HepG2 (cell line): ENCODE data around the gene CHST14. TPM values are rescaled to one million over a fixed set of nuclear protein-coding genes. Genes with fewer than 3 reads are reported as not detected.
A peak's percentile ranks its signal among the peaks of the same experiment; 100 is the strongest.

Source experiments
- ADNP ChIP-seq: sonication (generic); formaldehyde crosslinking; IDR thresholded peaks from 2 replicates; pipeline ENCODE4 v1.4.0; 2020; ENCODE audit warnings: missing genetic modification reagents
- AHR ChIP-seq: IDR thresholded peaks from 2 replicates; pipeline ENCODE4 v1.6.1; 2018; ENCODE audit warnings: missing genetic modification reagents, missing compliant biosample characterization
- ATAD3A ChIP-seq: sonication (generic); formaldehyde crosslinking; IDR thresholded peaks from 2 replicates; pipeline ENCODE4 v1.4.0; 2020; ENCODE audit warnings: missing genetic modification reagents
- CEBPG ChIP-seq: IDR thresholded peaks from 2 replicates; pipeline ENCODE4 v1.6.1; 2016
- ELF4 ChIP-seq: sonication (generic); formaldehyde crosslinking; IDR thresholded peaks from 2 replicates; pipeline ENCODE4 v1.5.0; 2020; ENCODE audit warnings: missing genetic modification reagents, mild to moderate bottlenecking, moderate library complexity, borderline replicate concordance
- HOXD1 ChIP-seq: sonication (generic); formaldehyde crosslinking; IDR thresholded peaks from 2 replicates; pipeline ENCODE4 v1.5.0; 2020; ENCODE audit warnings: missing genetic modification reagents
- SKIL ChIP-seq: sonication (generic); formaldehyde crosslinking; IDR thresholded peaks from 2 replicates; pipeline ENCODE4 v1.8.0; 2022; ENCODE audit warnings: missing genetic modification reagents, mild to moderate bottlenecking, moderate library complexity, borderline replicate concordance
- TGIF2 ChIP-seq: IDR thresholded peaks from 2 replicates; pipeline ENCODE4 v1.6.1; 2016; ENCODE audit warnings: control low read depth, missing compliant biosample characterization
- TRIM24 ChIP-seq: sonication (generic); formaldehyde crosslinking; IDR thresholded peaks from 2 replicates; pipeline ENCODE4 v1.8.0; 2022; ENCODE audit warnings: mild to moderate bottlenecking, missing genetic modification reagents
- YEATS4 ChIP-seq: sonication (generic); formaldehyde crosslinking; IDR thresholded peaks from 2 replicates; pipeline ENCODE4 v1.4.0; 2020; ENCODE audit warnings: missing genetic modification reagents, borderline replicate concordance
- ZBTB44 ChIP-seq: sonication (generic); formaldehyde crosslinking; IDR thresholded peaks from 2 replicates; pipeline ENCODE4 v1.4.0; 2020; ENCODE audit warnings: missing genetic modification reagents
- ZFX ChIP-seq: sonication (generic); formaldehyde crosslinking; IDR thresholded peaks from 2 replicates; pipeline ENCODE4 v1.4.0; 2020; ENCODE audit warnings: mild to moderate bottlenecking, low read depth, missing genetic modification reagents, moderate library complexity
- polyA plus RNA-seq, 8 experiments: library from polyadenylated mRNA; depleted of rRNA in 3 of 8; stranded (reverse) in 7 of 8; unstranded in 1 of 8; fragments of >200 nt; fragmentation: Illumina TruSeq in 4 of 8; extraction: Trizol in 4 of 8; gene quantifications; 2 replicates each; pipeline versions ENCODE4 v1.2.1 to v1.2.3, GENCODE V29; 2011 to 2016; ENCODE audit warnings: low read depth in 4 of 8, missing spikeins in 1 of 8, mixed read lengths in 1 of 8; ENCODE audit not compliant: insufficient read depth in 1 of 8
- total RNA-seq, 5 experiments: library from RNA; depleted of rRNA; stranded (reverse); fragments of >200 nt; fragmentation: Illumina TruSeq; extraction: Trizol; gene quantifications; 2 replicates each; pipeline ENCODE4 v1.2.3, GENCODE V29; 2016; ENCODE audit warnings: low read depth in 1 of 5
- TF ChIP-seq, protein P1 (sequence below): sonication (generic); formaldehyde crosslinking; IDR thresholded peaks from 2 replicates; pipeline ENCODE4 v1.4.0; 2020; ENCODE audit warnings: missing genetic modification reagents
- TF ChIP-seq, protein P2 (sequence below): sonication (generic); formaldehyde crosslinking; IDR thresholded peaks from 2 replicates; pipeline ENCODE4 v1.5.0; 2020; ENCODE audit warnings: mild to moderate bottlenecking, missing genetic modification reagents, borderline replicate concordance

CHST14 gene
- total and polyA plus RNA-seq, 2 of the 13 experiments (the other 11 are each of a cell fraction or from before 2014, with no cell fraction given) = 8.9 to 12.4 TPM

- TF ChIP-seq YEATS4 (CRISPR knock-in tag) (no peak), ELF4 (CRISPR knock-in tag) (no peak), ADNP (no peak), SKIL (CRISPR knock-in tag) (no peak), HOXD1 (0 out of 2 replicates have a peak, but pooled peaks have one; percentile 25), ATAD3A (CRISPR knock-in tag) (no peak), ZBTB44 (CRISPR knock-in tag) (no peak), AHR (CRISPR knock-in tag) (peak; percentile 61; the same call in 1 of the 2 replicates), CEBPG (CRISPR knock-in tag) (peak; percentile 27; the same call in 1 of the 2 replicates), TGIF2 (CRISPR knock-in tag) (no peak), TRIM24 (CRISPR knock-in tag) (no peak), ZFX (CRISPR knock-in tag) (peak; percentile 43; the same call in 1 of the 2 replicates)
- TF ChIP-seq, protein P1, sequence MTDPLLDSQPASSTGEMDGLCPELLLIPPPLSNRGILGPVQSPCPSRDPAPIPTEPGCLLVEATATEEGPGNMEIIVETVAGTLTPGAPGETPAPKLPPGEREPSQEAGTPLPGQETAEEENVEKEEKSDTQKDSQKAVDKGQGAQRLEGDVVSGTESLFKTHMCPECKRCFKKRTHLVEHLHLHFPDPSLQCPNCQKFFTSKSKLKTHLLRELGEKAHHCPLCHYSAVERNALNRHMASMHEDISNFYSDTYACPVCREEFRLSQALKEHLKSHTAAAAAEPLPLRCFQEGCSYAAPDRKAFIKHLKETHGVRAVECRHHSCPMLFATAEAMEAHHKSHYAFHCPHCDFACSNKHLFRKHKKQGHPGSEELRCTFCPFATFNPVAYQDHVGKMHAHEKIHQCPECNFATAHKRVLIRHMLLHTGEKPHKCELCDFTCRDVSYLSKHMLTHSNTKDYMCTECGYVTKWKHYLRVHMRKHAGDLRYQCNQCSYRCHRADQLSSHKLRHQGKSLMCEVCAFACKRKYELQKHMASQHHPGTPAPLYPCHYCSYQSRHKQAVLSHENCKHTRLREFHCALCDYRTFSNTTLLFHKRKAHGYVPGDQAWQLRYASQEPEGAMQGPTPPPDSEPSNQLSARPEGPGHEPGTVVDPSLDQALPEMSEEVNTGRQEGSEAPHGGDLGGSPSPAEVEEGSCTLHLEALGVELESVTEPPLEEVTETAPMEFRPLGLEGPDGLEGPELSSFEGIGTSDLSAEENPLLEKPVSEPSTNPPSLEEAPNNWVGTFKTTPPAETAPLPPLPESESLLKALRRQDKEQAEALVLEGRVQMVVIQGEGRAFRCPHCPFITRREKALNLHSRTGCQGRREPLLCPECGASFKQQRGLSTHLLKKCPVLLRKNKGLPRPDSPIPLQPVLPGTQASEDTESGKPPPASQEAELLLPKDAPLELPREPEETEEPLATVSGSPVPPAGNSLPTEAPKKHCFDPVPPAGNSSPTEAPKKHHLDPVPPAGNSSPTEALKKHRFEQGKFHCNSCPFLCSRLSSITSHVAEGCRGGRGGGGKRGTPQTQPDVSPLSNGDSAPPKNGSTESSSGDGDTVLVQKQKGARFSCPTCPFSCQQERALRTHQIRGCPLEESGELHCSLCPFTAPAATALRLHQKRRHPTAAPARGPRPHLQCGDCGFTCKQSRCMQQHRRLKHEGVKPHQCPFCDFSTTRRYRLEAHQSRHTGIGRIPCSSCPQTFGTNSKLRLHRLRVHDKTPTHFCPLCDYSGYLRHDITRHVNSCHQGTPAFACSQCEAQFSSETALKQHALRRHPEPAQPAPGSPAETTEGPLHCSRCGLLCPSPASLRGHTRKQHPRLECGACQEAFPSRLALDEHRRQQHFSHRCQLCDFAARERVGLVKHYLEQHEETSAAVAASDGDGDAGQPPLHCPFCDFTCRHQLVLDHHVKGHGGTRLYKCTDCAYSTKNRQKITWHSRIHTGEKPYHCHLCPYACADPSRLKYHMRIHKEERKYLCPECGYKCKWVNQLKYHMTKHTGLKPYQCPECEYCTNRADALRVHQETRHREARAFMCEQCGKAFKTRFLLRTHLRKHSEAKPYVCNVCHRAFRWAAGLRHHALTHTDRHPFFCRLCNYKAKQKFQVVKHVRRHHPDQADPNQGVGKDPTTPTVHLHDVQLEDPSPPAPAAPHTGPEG (CRISPR knock-in tag) = no peak
- TF ChIP-seq, protein P2, sequence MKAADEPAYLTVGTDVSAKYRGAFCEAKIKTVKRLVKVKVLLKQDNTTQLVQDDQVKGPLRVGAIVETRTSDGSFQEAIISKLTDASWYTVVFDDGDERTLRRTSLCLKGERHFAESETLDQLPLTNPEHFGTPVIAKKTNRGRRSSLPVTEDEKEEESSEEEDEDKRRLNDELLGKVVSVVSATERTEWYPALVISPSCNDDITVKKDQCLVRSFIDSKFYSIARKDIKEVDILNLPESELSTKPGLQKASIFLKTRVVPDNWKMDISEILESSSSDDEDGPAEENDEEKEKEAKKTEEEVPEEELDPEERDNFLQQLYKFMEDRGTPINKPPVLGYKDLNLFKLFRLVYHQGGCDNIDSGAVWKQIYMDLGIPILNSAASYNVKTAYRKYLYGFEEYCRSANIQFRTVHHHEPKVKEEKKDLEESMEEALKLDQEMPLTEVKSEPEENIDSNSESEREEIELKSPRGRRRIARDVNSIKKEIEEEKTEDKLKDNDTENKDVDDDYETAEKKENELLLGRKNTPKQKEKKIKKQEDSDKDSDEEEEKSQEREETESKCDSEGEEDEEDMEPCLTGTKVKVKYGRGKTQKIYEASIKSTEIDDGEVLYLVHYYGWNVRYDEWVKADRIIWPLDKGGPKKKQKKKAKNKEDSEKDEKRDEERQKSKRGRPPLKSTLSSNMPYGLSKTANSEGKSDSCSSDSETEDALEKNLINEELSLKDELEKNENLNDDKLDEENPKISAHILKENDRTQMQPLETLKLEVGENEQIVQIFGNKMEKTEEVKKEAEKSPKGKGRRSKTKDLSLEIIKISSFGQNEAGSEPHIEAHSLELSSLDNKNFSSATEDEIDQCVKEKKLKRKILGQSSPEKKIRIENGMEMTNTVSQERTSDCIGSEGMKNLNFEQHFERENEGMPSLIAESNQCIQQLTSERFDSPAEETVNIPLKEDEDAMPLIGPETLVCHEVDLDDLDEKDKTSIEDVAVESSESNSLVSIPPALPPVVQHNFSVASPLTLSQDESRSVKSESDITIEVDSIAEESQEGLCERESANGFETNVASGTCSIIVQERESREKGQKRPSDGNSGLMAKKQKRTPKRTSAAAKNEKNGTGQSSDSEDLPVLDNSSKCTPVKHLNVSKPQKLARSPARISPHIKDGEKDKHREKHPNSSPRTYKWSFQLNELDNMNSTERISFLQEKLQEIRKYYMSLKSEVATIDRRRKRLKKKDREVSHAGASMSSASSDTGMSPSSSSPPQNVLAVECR (CRISPR knock-in tag) = peak; percentile 52; the same call in 1 of the 2 replicates
Observed at GRCh38 chr15:40421246-40422157, 49.3 kb upstream of the CHST14 start (continued).
